HG03457 (cell line): Measurements from ENCODE around the gene GRIN3B.

Experiments
- ATAC-seq: cut with Tn5 transposase; IDR thresholded peaks from one replicate; pipeline ENCODE4 v1.9.1; 2021; ENCODE audit warnings: moderate number of reproducible peaks; ENCODE audit not compliant: unreplicated experiment

The GRIN3B gene

GRCh38 chr19:990746-991145, 9.5 kb upstream of the GRIN3B start:
- no peak for ATAC-seq

- ATAC-seq, result no peak
These were observed 8.9 kb upstream of the GRIN3B start for GRCh38 chr19:991174-991931.

GRCh38 chr19:991932-992669, 8.1 kb upstream of the GRIN3B start:
- ATAC-seq, result no peak

GRCh38 chr19:992670-993055, 7.6 kb upstream of the GRIN3B start:
- no peak for ATAC-seq

- no peak for ATAC-seq
These were observed 6.8 kb upstream of the GRIN3B start for GRCh38 chr19:993361-993830.

GRCh38 chr19:993831-994393, 6.3 kb upstream of the GRIN3B start:
- no peak for ATAC-seq

- ATAC-seq, result no peak
These were observed 5.7 kb upstream of the GRIN3B start for GRCh38 chr19:994516-994915.

GRCh38 chr19:995051-995827, 5.0 kb upstream of the GRIN3B start:
- ATAC-seq, result no peak

- no peak for ATAC-seq
These were observed 4.0 kb upstream of the GRIN3B start for GRCh38 chr19:996051-996838.

GRCh38 chr19:998064-998463, 2.2 kb upstream of the GRIN3B start:
- ATAC-seq, result no peak

GRCh38 chr19:999379-999719, 870 bp upstream of the GRIN3B start:
- ATAC-seq, result no peak

- no peak for ATAC-seq
These were observed 645 bp downstream of the GRIN3B start for GRCh38 chr19:1000591-1001537.

GRCh38 chr19:1001538-1002166, 1.4 kb downstream of the GRIN3B start:
- ATAC-seq, result no peak

- ATAC-seq, result no peak
These were observed 2.4 kb downstream of the GRIN3B start for GRCh38 chr19:1002600-1002999.

GRCh38 chr19:1003283-1003682, 3.1 kb downstream of the GRIN3B start:
- ATAC-seq, result no peak

- no peak for ATAC-seq
These were observed 4.1 kb downstream of the GRIN3B start for GRCh38 chr19:1004204-1004802.

- ATAC-seq, result no peak
These were observed 4.8 kb downstream of the GRIN3B start for GRCh38 chr19:1004803-1005664.
